WERI-Rb-1 (cell line): Measurements from ENCODE around the gene MBTPS2.

ENCODE experiments used
- DNase-seq: peaks from one replicate; pipeline ENCODE4 v3.0.0-alpha.2; 2020
- H3K27ac ChIP-seq: fragments of 250-450 bp; sonication (Bioruptor Pico); 2 replicates; pipeline ENCODE4 v1.5.1; 2020; ENCODE audit warnings: mild to moderate bottlenecking, moderate library complexity
- H3K27me3 ChIP-seq: fragments of 250-450 bp; sonication (Bioruptor Pico); 2 replicates; pipeline ENCODE4 v1.5.1; 2021; ENCODE audit warnings: mild to moderate bottlenecking, low read depth, moderate library complexity; ENCODE audit not compliant: insufficient read depth, severe bottlenecking
- H3K36me3 ChIP-seq: fragments of 250-450 bp; sonication (Bioruptor Pico); 2 replicates; pipeline ENCODE4 v1.5.1; 2020; ENCODE audit warnings: mild to moderate bottlenecking, moderate library complexity
- H3K4me3 ChIP-seq: 2 replicates; pipeline ENCODE4 v1.5.1; 2011; ENCODE audit warnings: low read depth, mild to moderate bottlenecking, control low read depth, low read length
- H3K9me3 ChIP-seq: fragments of 250-450 bp; sonication (Bioruptor Pico); 2 replicates; pipeline ENCODE4 v1.5.1; 2021; ENCODE audit warnings: mild to moderate bottlenecking, moderate library complexity; ENCODE audit not compliant: severe bottlenecking
- TF ChIP-seq, protein P1 (sequence below): IDR thresholded peaks from 2 replicates; pipeline ENCODE4 v1.5.1; 2011; ENCODE audit warnings: low read depth, mild to moderate bottlenecking, control low read depth, inconsistent platforms, low read length

Gene MBTPS2

DNA sequence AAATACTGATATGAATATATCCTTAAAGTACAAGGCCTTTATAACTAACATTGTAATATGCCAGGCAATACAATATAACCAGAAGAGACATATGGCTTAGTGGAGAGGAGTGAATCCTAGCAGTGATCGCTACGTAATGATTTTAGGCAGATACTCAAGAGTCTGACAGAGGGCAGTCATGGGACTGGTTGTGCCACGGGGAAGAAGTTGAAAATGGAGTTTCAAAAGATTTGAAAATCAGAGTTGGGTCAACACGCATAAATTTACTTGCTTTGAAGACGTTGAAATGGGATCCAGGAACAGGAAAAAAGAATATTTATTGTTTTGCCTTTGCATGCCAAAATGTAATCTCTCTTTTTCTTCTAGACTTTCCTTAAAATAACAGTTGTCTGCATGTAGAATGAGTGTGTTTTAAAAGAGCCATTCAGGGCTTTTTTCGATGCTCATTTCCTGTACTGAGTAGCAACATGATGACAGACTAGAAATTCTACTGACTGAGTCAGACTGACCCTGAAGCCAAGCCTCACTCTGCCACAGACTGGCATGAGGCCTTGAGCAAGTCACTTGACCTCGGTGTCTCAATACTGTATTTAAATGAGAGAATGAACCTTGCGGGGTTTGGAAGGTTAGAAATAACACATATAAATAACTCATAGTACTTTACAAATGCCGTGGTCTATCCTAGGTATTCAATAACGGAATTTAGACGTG is 93.0 kb downstream of the MBTPS2 start:
- TF ChIP-seq, protein P1, sequence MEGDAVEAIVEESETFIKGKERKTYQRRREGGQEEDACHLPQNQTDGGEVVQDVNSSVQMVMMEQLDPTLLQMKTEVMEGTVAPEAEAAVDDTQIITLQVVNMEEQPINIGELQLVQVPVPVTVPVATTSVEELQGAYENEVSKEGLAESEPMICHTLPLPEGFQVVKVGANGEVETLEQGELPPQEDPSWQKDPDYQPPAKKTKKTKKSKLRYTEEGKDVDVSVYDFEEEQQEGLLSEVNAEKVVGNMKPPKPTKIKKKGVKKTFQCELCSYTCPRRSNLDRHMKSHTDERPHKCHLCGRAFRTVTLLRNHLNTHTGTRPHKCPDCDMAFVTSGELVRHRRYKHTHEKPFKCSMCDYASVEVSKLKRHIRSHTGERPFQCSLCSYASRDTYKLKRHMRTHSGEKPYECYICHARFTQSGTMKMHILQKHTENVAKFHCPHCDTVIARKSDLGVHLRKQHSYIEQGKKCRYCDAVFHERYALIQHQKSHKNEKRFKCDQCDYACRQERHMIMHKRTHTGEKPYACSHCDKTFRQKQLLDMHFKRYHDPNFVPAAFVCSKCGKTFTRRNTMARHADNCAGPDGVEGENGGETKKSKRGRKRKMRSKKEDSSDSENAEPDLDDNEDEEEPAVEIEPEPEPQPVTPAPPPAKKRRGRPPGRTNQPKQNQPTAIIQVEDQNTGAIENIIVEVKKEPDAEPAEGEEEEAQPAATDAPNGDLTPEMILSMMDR = no peak
- Histone ChIP-seq H3K4me3 (no peak overlapping the region), H3K27me3 (peaks cover 1% of the 10 kb centered on the region), H3K27ac (no peak overlapping the region), H3K9me3 (no peaks in the 10 kb centered on the region), H3K36me3 (no peaks in the 10 kb centered on the region)
- no peak for DNase-seq

DNA sequence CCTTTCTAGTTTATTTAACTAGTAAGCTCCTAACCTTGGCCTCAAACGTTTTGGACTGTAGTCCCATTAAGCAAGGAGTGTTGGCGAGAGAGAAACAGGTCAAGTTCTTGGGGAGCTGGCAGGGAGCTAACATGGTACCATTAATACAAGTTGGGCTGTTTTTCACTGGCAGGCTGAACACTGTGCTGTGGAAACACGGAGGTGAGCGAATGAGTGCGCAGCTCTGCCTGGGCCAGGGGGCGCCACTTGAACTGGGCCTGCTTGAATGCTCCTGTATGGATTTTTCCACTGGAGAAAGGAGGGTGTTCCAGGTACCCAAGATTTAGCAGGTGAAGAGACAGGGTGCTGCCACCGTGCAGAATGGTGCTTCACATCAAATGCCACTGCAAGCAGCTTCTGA is 93.7 kb downstream of the MBTPS2 start:
- peaks cover 2% of the 10 kb centered on the region for H3K27me3 ChIP-seq
- TF ChIP-seq, protein P1 = no peak
- H3K27ac ChIP-seq = no peak overlapping the region
- no peaks in the 10 kb centered on the region for H3K36me3 ChIP-seq
- no peak overlapping the region for H3K4me3 ChIP-seq
- no peaks in the 10 kb centered on the region for H3K9me3 ChIP-seq
- DNase-seq = no peak

DNA sequence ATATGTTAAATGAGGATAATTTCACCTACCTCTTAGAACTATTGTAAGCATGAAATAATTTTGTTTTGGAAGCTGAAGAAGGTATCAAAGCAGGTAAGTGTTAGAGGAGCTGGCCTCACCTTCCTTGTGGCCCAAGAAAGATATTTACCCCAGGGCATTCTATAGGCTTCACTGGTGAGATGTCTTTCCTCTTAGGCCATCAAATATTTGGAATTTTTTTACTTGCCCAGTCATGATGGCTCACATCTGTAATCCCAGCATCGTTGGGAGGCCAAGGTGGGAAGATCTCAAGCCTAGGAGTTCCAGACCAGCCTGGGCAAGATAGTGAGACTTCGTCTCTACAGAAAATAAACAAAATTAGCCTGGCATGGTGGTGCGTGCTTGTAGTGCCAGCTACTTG is 95.0 kb downstream of the MBTPS2 start:
- H3K27ac ChIP-seq = no peak overlapping the region
- TF ChIP-seq, protein P1 = no peak
- no peak for DNase-seq

More for the DNA sequence above, 95.0 kb downstream of the MBTPS2 start:
- H3K27me3 ChIP-seq = peaks cover 5% of the 10 kb centered on the region
- no peak overlapping the region for H3K4me3 ChIP-seq
- H3K9me3 ChIP-seq = no peaks in the 10 kb centered on the region
- no peaks in the 10 kb centered on the region for H3K36me3 ChIP-seq
